Neural progenitor cell (in vitro differentiated cells): Measurements from ENCODE around the gene FALEC.

Experiments
- EZH2 ChIP-seq: fragments of 200-600 bp; sonication (generic); IDR thresholded peaks from 2 replicates; pipeline ENCODE4 v1.6.1; 2017; ENCODE audit warnings: antibody characterized with exemption, mild to moderate bottlenecking, moderate library complexity
- EZH2phosphoT487 ChIP-seq: fragments of 200-600 bp; sonication (generic); IDR thresholded peaks from 2 replicates; pipeline ENCODE4 v1.6.1; 2017; ENCODE audit warnings: antibody characterized with exemption
- TF ChIP-seq, protein P1 (sequence below): fragments of 200-600 bp; sonication (generic); IDR thresholded peaks from 2 replicates; pipeline ENCODE4 v1.5.1; 2017; ENCODE audit warnings: antibody characterized with exemption, mild to moderate bottlenecking

DNA sequence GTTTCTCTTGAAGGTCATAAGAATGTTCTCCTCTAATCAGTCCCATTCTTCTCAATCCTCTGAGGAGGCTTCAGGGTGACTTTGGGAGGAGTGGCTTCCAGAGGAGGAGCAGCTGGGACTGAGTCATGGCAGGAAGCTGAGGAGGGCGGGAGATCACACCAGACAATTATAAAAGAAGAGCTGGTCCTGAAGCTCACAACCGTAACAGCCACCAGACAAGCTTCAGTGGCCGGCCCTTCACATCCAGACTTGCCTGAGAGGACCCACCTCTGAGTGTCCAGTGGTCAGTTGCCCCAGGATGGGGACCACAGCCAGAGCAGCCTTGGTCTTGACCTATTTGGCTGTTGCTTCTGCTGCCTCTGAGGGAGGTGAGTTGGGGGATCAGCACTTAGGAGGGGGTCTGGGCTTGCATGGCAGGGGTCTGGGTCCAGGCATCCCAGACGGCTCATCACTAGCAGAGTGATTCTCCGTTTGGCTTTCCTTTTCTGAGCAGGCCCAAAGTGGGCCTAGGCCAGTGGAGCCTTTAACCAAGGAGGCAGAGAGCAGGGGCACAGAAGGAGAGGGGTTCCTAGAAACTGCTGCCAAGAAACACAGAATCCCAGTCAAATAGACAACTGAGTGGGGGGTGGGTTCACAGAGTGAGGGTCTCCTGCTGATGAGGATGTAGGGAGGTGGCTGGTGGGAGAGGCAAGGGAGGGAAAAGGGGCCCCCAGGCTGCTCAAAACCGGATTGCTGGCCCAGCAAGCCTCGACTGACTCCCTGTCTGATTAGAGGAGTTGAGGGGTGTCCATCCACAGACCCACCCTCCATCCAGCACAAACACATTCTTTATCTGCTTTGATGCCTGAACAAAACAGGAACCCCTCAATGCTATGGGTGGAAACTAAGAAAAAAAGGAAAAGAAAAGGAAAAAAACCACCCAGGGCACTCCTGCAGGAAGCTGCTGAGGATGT, 7.4 kb upstream of the FALEC start, which contains the start of gene ECM1:
- TF ChIP-seq, protein P1, sequence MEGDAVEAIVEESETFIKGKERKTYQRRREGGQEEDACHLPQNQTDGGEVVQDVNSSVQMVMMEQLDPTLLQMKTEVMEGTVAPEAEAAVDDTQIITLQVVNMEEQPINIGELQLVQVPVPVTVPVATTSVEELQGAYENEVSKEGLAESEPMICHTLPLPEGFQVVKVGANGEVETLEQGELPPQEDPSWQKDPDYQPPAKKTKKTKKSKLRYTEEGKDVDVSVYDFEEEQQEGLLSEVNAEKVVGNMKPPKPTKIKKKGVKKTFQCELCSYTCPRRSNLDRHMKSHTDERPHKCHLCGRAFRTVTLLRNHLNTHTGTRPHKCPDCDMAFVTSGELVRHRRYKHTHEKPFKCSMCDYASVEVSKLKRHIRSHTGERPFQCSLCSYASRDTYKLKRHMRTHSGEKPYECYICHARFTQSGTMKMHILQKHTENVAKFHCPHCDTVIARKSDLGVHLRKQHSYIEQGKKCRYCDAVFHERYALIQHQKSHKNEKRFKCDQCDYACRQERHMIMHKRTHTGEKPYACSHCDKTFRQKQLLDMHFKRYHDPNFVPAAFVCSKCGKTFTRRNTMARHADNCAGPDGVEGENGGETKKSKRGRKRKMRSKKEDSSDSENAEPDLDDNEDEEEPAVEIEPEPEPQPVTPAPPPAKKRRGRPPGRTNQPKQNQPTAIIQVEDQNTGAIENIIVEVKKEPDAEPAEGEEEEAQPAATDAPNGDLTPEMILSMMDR: no peak
- TF ChIP-seq EZH2: no peak
- TF ChIP-seq EZH2phosphoT487: no peak
